H1 (cell line): ENCODE results near the gene COL28A1. TPM values are rescaled to one million over a fixed set of nuclear protein-coding genes. Genes with fewer than 3 reads are reported as not detected.
A peak's percentile ranks its signal among the peaks of the same experiment; 100 is the strongest.

Experiments used
- CTCF ChIA-PET: fragments of 300-600 bp; sonication (Branson Sonifier 250); formaldehyde crosslinking; loops from one replicate; lab custom pipeline; 2021; ENCODE audit not compliant: partially characterized antibody; lab: Charles Lee
- POLR2A ChIA-PET: fragments of 300-600 bp; sonication (Branson Sonifier 250); formaldehyde crosslinking; loops from one replicate; lab custom pipeline; 2021; ENCODE audit warnings: inconsistent platforms; ENCODE audit not compliant: partially characterized antibody; lab: Charles Lee
- DNase-seq, 2 experiments: peaks; one replicate each; pipeline versions ENCODE4 v3.0.0 to v3.0.0-alpha.2; 2010 to 2022; ENCODE audit warnings: low spot score in 2 of 2, low read depth in 1 of 2, mixed read lengths in 1 of 2
- FAIRE-seq: peaks from 2 replicates; lab custom pipeline; 2011; peaks lifted over from hg19 to GRCh38; lab: Jason Lieb, UNC
- H2AFZ ChIP-seq: 2 replicates; pipeline ENCODE4 v1.8.1; 2012; ENCODE audit warnings: low read length, inconsistent platforms
- H2AK5ac ChIP-seq: 2 replicates; pipeline ENCODE4 v1.6.1; 2013; ENCODE audit warnings: low read depth, low read length
- H2BK120ac ChIP-seq: replicated peaks from 2 replicates; pipeline ENCODE3; 2013; ENCODE audit warnings: low read depth, low read length, inconsistent platforms
- H2BK12ac ChIP-seq: 2 replicates; pipeline ENCODE4 v1.6.1; 2013; ENCODE audit warnings: low read depth, low read length
- H2BK15ac ChIP-seq: 2 replicates; pipeline ENCODE4 v1.6.1; 2013; ENCODE audit warnings: low read length
- H2BK20ac ChIP-seq: 2 replicates; pipeline ENCODE4 v1.6.1; 2013; ENCODE audit warnings: low read length
- H2BK5ac ChIP-seq: 2 replicates; pipeline ENCODE4 v1.6.1; 2013; ENCODE audit warnings: low read depth, low read length
- H3K14ac ChIP-seq: 2 replicates; pipeline ENCODE4 v1.6.1; 2013; ENCODE audit warnings: inconsistent platforms; ENCODE audit not compliant: insufficient read length
- H3K18ac ChIP-seq: 2 replicates; pipeline ENCODE4 v1.6.1; 2013; ENCODE audit warnings: low read length; ENCODE audit errors: extremely low read depth
- H3K23ac ChIP-seq: 2 replicates; pipeline ENCODE4 v1.6.1; 2013; ENCODE audit warnings: inconsistent platforms; ENCODE audit not compliant: insufficient read length
- H3K23me2 ChIP-seq: 2 replicates; pipeline ENCODE4 v1.6.1; 2013; ENCODE audit warnings: low read depth, low read length
- H3K27ac ChIP-seq: 2 replicates; pipeline ENCODE4 v1.6.1; 2011; ENCODE audit warnings: low read depth, low read length, inconsistent platforms
- H3K27me3 ChIP-seq, 4 experiments: replicated peaks in 1 of 4; 1 replicate in 1 of 4; 2 replicates in 3 of 4; pipeline versions ENCODE4 v1.6.1 to v1.8.1; 2011 to 2013; ENCODE audit warnings: low read length in 3 of 4, mild to moderate bottlenecking in 3 of 4, inconsistent platforms in 2 of 4, mixed read lengths in 2 of 4, moderate library complexity in 1 of 4; ENCODE audit not compliant: control insufficient read depth in 3 of 4, insufficient read depth in 3 of 4; ENCODE audit errors: extremely low read depth in 1 of 4
- H3K36me3 ChIP-seq, 4 experiments: 2 replicates each; pipeline versions ENCODE4 v1.6.1 to v1.8.1; 2011 to 2013; ENCODE audit warnings: mild to moderate bottlenecking in 4 of 4, low read length in 3 of 4, moderate library complexity in 2 of 4, control low read depth in 1 of 4, inconsistent platforms in 1 of 4; ENCODE audit not compliant: insufficient read depth in 4 of 4, control insufficient read depth in 2 of 4
- H3K4ac ChIP-seq: replicated peaks from 2 replicates; pipeline ENCODE3; 2013; ENCODE audit warnings: low read length, low read depth, mixed read lengths, inconsistent platforms; ENCODE audit not compliant: insufficient read length
- H3K4me1 ChIP-seq, 4 experiments: replicated peaks in 1 of 4; 1 replicate in 1 of 4; 2 replicates in 3 of 4; pipeline versions ENCODE4 v1.6.1 to v1.8.1; 2011 to 2013; ENCODE audit warnings: low read length in 3 of 4, inconsistent platforms in 2 of 4, mixed read lengths in 1 of 4; ENCODE audit not compliant: insufficient read depth in 4 of 4, control insufficient read depth in 3 of 4
- H3K4me2 ChIP-seq, 2 experiments: 2 replicates each; pipeline versions ENCODE4 v1.6.1 to v1.8.1; 2011 to 2013; ENCODE audit warnings: low read depth in 2 of 2, low read length in 2 of 2, control low read depth in 1 of 2, inconsistent platforms in 1 of 2, mild to moderate bottlenecking in 1 of 2; ENCODE audit not compliant: insufficient read depth in 1 of 2
- H3K4me3 ChIP-seq, 4 experiments: fragments of 200-600, 300-600 bp in 1 of 4; sonication (generic), shearing (Covaris generic), sonication (Bioruptor Twin) in 1 of 4; 2 replicates each; pipeline versions ENCODE4 v1.5.1 to v1.8.1; 2011 to 2016; ENCODE audit warnings: low read length in 4 of 4, low read depth in 3 of 4, control low read depth in 2 of 4, inconsistent platforms in 2 of 4, mild to moderate bottlenecking in 2 of 4, mixed read lengths in 1 of 4, moderate library complexity in 1 of 4; ENCODE audit not compliant: insufficient read depth in 2 of 4; ENCODE audit errors: extremely low read depth in 1 of 4
- H3K56ac ChIP-seq: replicated peaks from 2 replicates; pipeline ENCODE3; 2013; ENCODE audit warnings: low read depth, mild to moderate bottlenecking, mixed read lengths, low read length, inconsistent platforms; ENCODE audit not compliant: insufficient read length
- H3K79me1 ChIP-seq: 2 replicates; pipeline ENCODE4 v1.6.1; 2013; ENCODE audit warnings: low read depth, low read length, control low read depth
- H3K79me2 ChIP-seq, 2 experiments: 2 replicates each; pipeline versions ENCODE4 v1.6.1 to v1.8.1; 2012 to 2013; ENCODE audit warnings: low read length in 2 of 2, mild to moderate bottlenecking in 2 of 2, inconsistent platforms in 1 of 2; ENCODE audit not compliant: insufficient read depth in 2 of 2, control insufficient read depth in 1 of 2
- H3K9ac ChIP-seq, 4 experiments: replicated peaks in 1 of 4; 1 replicate in 1 of 4; 2 replicates in 3 of 4; pipeline versions ENCODE4 v1.6.1 to v1.8.1; 2011 to 2013; ENCODE audit warnings: low read depth in 3 of 4, low read length in 3 of 4, control low read depth in 2 of 4, mild to moderate bottlenecking in 2 of 4, moderate library complexity in 2 of 4, inconsistent platforms in 1 of 4; ENCODE audit errors: extremely low read depth in 1 of 4
- H3K9me3 ChIP-seq, 2 experiments: 2 replicates each; pipeline versions ENCODE4 v1.6.1 to v1.8.1; 2012 to 2013; ENCODE audit warnings: mild to moderate bottlenecking in 2 of 2, moderate library complexity in 2 of 2, control low read depth in 1 of 2, inconsistent platforms in 1 of 2, low read depth in 1 of 2, low read length in 1 of 2, mixed read lengths in 1 of 2; ENCODE audit not compliant: insufficient read depth in 2 of 2
- H4K20me1 ChIP-seq, 2 experiments: replicated peaks in 1 of 2; 2 replicates each; pipeline versions ENCODE3 to v1.8.1; 2011 to 2013; ENCODE audit warnings: inconsistent platforms in 2 of 2, low read length in 2 of 2, mild to moderate bottlenecking in 1 of 2; ENCODE audit not compliant: insufficient read depth in 2 of 2, control insufficient read depth in 1 of 2
- H4K5ac ChIP-seq: 2 replicates; pipeline ENCODE4 v1.6.1; 2013; ENCODE audit warnings: low read length, low read depth, mixed read lengths, inconsistent platforms; ENCODE audit not compliant: insufficient read length
- H4K8ac ChIP-seq: 2 replicates; pipeline ENCODE4 v1.8.0; 2013; ENCODE audit warnings: mild to moderate bottlenecking, moderate library complexity, low read length, inconsistent platforms; ENCODE audit not compliant: insufficient read depth; ENCODE audit errors: extremely low read depth
- H4K91ac ChIP-seq: replicated peaks from 2 replicates; pipeline ENCODE3; 2013; ENCODE audit warnings: low read length, mixed read lengths, inconsistent platforms; ENCODE audit not compliant: insufficient read length
- BACH1 ChIP-seq: IDR thresholded peaks from 2 replicates; pipeline ENCODE4 v1.6.1; 2012; ENCODE audit warnings: low read length, improper control_type of control experiment
- SAP30 ChIP-seq: fragments of 300-600 bp; sonication (generic); IDR thresholded peaks from 2 replicates; pipeline ENCODE4 v1.7.1; 2012; ENCODE audit warnings: low read length, moderate library complexity, mild to moderate bottlenecking, inconsistent platforms; ENCODE audit not compliant: insufficient read depth, insufficient replicate concordance
- WGBS, 2 experiments: shearing (Covaris generic) in 1 of 2; methylation state at CpG; one replicate each; pipeline versions ENCODE4 v1.1.6 to v1.1.7; 2013 to 2015; ENCODE audit warnings: low lambda C conversion rate in 2 of 2, mixed read lengths in 2 of 2, inconsistent platforms in 1 of 2, low coverage in 1 of 2, missing lambda C conversion rate in 1 of 2; ENCODE audit not compliant: insufficient replicate concordance in 2 of 2, insufficient coverage in 1 of 2, insufficient read length in 1 of 2; ENCODE audit errors: extremely low coverage in 1 of 2, missing lambda C conversion rate in 1 of 2; 5-methylcytosine and 5-hydroxymethylcytosine counted together
- polyA plus RNA-seq, 7 experiments: library from polyadenylated mRNA; depleted of rRNA in 3 of 7; stranded (reverse) in 5 of 7; unstranded in 2 of 7; fragments of >200 nt in 5 of 7; fragments of 200-250 nt in 2 of 7; gene quantifications; 1 replicate in 5 of 7; 2 replicates in 1 of 7; 4 replicates in 1 of 7; pipeline versions ENCODE4 v1.2.1 to v1.2.3, GENCODE V29; 2011 to 2013; ENCODE audit warnings: missing spikeins in 2 of 7, mixed read lengths in 2 of 7
- total RNA-seq: library from RNA; stranded (reverse); fragmentation: NEBNext Ultra II Directional; extraction: Animal tissue kit (Norgen Biotek cat#: 25700); gene quantifications from 2 replicates; pipeline ENCODE4 v1.2.1, GENCODE V29; 2021

COL28A1 gene
- total and polyA plus RNA-seq, 2 of the 8 experiments (the other 6 are each of a cell fraction or from before 2014, with no cell fraction given) = 0.22 to 0.38 TPM

GRCh38 chr7:7418997-7419396 is 116.7 kb downstream of the COL28A1 start:
- H3K4ac ChIP-seq = no peak overlapping the region
- no peaks in the 10 kb centered on the region for H3K36me3 ChIP-seq
- no peaks in the 10 kb centered on the region for H3K9me3 ChIP-seq
- H2BK12ac ChIP-seq = no peak overlapping the region
- no peak for DNase-seq
- CTCF ChIA-PET = interaction anchor here (1.3 kb wide), 1 partner anchor 138 kb away, joined by 3 read pairs; no protein-coding TSS in a partner anchor
- no peak overlapping the region for H3K23ac ChIP-seq
- no peak overlapping the region for H2BK20ac ChIP-seq
- H2AFZ ChIP-seq = no peak overlapping the region
- POLR2A ChIA-PET = no interaction called here
- H3K23me2 ChIP-seq = no peaks in the 10 kb centered on the region
- H2BK120ac ChIP-seq = no peak overlapping the region
- no peak overlapping the region for H2BK5ac ChIP-seq
- H3K27me3 ChIP-seq = no peaks in the 10 kb centered on the region
- no peak overlapping the region for H4K8ac ChIP-seq
- H3K4me1 ChIP-seq = no peaks in the 10 kb centered on the region
- H3K27ac ChIP-seq = no peak overlapping the region
- H3K79me1 ChIP-seq = no peaks in the 10 kb centered on the region
- no peak overlapping the region for H4K5ac ChIP-seq
- 81% methylated on average over 2 of the region's 2 CpGs; no CpG with 5 or more reads in 1 of the 2 experiments for WGBS, 2 experiments
- no peak overlapping the region for H2BK15ac ChIP-seq
- no peak overlapping the region for H2AK5ac ChIP-seq
- no peaks in the 10 kb centered on the region for H3K79me2 ChIP-seq
- no peak overlapping the region for H3K14ac ChIP-seq
- no peak overlapping the region for H3K56ac ChIP-seq
- H4K20me1 ChIP-seq = no peaks in the 10 kb centered on the region
- no peak for FAIRE-seq
- TF ChIP-seq SAP30 = no peak
- TF ChIP-seq BACH1 = 0 out of 2 replicates have a peak, but pooled peaks have one; percentile 10
- TF ChIP-seq, all 59 proteins: peak for 1
- no peak overlapping the region for H3K4me3 ChIP-seq
- H3K18ac ChIP-seq = no peak overlapping the region
- no peak overlapping the region for H3K9ac ChIP-seq
- no peak overlapping the region for H3K4me2 ChIP-seq
- no peak overlapping the region for H4K91ac ChIP-seq
